NT2/D1 (cell line): ENCODE measurements around the gene EPHA6.

Experiments
- DNase-seq: peaks from one replicate; pipeline ENCODE4 v3.0.0-alpha.2; 2011; ENCODE audit warnings: low read depth, low spot score
- H3K27me3 ChIP-seq: 2 replicates; pipeline ENCODE4 v1.6.0; 2011; ENCODE audit warnings: mild to moderate bottlenecking; ENCODE audit not compliant: insufficient read length, insufficient read depth
- H3K36me3 ChIP-seq: 2 replicates; pipeline ENCODE4 v1.6.1; 2011; ENCODE audit warnings: mild to moderate bottlenecking, low read length, mixed read lengths; ENCODE audit not compliant: insufficient read depth, insufficient read length
- H3K4me1 ChIP-seq: 2 replicates; pipeline ENCODE4 v1.5.1; 2011; ENCODE audit not compliant: insufficient read depth, insufficient read length
- H3K4me3 ChIP-seq: 2 replicates; pipeline ENCODE4 v1.5.1; 2011; ENCODE audit warnings: low read depth; ENCODE audit not compliant: insufficient read length
- H3K9ac ChIP-seq: 2 replicates; pipeline ENCODE4 v1.6.0; 2011; ENCODE audit warnings: low read depth; ENCODE audit not compliant: insufficient read length
- H3K9me3 ChIP-seq: 2 replicates; pipeline ENCODE4 v1.5.1; 2011; ENCODE audit warnings: mild to moderate bottlenecking, low read length; ENCODE audit not compliant: insufficient read depth
- SUZ12 ChIP-seq: IDR thresholded peaks from 2 replicates; pipeline ENCODE4 v1.6.1; 2011; ENCODE audit not compliant: insufficient read length, insufficient read depth; ENCODE audit errors: extremely low read depth
- YY1 ChIP-seq: IDR thresholded peaks from 2 replicates; pipeline ENCODE4 v1.6.1; 2011; ENCODE audit not compliant: insufficient read length, insufficient read depth
- ZNF274 ChIP-seq: IDR thresholded peaks from 2 replicates; pipeline ENCODE4 v1.6.1; 2011; ENCODE audit warnings: mild to moderate bottlenecking, low read depth, low read length

Gene EPHA6

GRCh38 chr3:97029972-97030371, 215.6 kb downstream of the EPHA6 start:
- Histone ChIP-seq H3K36me3 (no peaks in the 10 kb centered on the region), H3K9me3 (no peaks in the 10 kb centered on the region), H3K27me3 (no peaks in the 10 kb centered on the region), H3K9ac (no peak overlapping the region), H3K4me1 (no peaks in the 10 kb centered on the region), H3K4me3 (no peak overlapping the region)
- no peak for DNase-seq
- TF ChIP-seq ZNF274 (no peak), YY1 (no peak), SUZ12 (no peak)

- Histone ChIP-seq H3K9me3 (no peaks in the 10 kb centered on the region), H3K27me3 (no peaks in the 10 kb centered on the region)
- no peak for DNase-seq
Observed at GRCh38 chr3:97037294-97037943, 223.0 kb downstream of the EPHA6 start.

GRCh38 chr3:97043411-97043810, 229.0 kb downstream of the EPHA6 start:
- Histone ChIP-seq H3K9ac (no peak overlapping the region), H3K4me1 (no peaks in the 10 kb centered on the region), H3K9me3 (no peaks in the 10 kb centered on the region), H3K36me3 (no peaks in the 10 kb centered on the region), H3K4me3 (no peak overlapping the region), H3K27me3 (no peaks in the 10 kb centered on the region)
- no peak for DNase-seq
- TF ChIP-seq ZNF274, result no peak
- TF ChIP-seq SUZ12, result no peak
- TF ChIP-seq YY1, result no peak

More at GRCh38 chr3:97037294-97037943, 223.0 kb downstream of the EPHA6 start:
- no peak overlapping the region for H3K9ac ChIP-seq
- H3K4me3 ChIP-seq, result no peak overlapping the region
- H3K4me1 ChIP-seq, result no peaks in the 10 kb centered on the region
- no peaks in the 10 kb centered on the region for H3K36me3 ChIP-seq
- TF ChIP-seq ZNF274 (no peak), SUZ12 (no peak), YY1 (no peak)

- no peak for TF ChIP-seq SUZ12
- Histone ChIP-seq H3K9ac (no peak overlapping the region), H3K4me3 (no peak overlapping the region), H3K36me3 (no peaks in the 10 kb centered on the region), H3K27me3 (no peaks in the 10 kb centered on the region), H3K9me3 (no peaks in the 10 kb centered on the region), H3K4me1 (no peaks in the 10 kb centered on the region)
- DNase-seq, result no peak
Observed at GRCh38 chr3:97057365-97057764, 243.0 kb downstream of the EPHA6 start.

GRCh38 chr3:97059168-97059567, 244.8 kb downstream of the EPHA6 start:
- Histone ChIP-seq H3K4me3 (no peak overlapping the region), H3K27me3 (no peaks in the 10 kb centered on the region), H3K4me1 (no peaks in the 10 kb centered on the region), H3K36me3 (no peaks in the 10 kb centered on the region), H3K9me3 (no peaks in the 10 kb centered on the region), H3K9ac (no peak overlapping the region)
- DNase-seq, result no peak
- TF ChIP-seq ZNF274, result no peak
- no peak for TF ChIP-seq SUZ12
- TF ChIP-seq YY1, result no peak

GRCh38 chr3:97066531-97066930, 252.1 kb downstream of the EPHA6 start:
- Histone ChIP-seq H3K4me1 (no peaks in the 10 kb centered on the region), H3K36me3 (no peaks in the 10 kb centered on the region), H3K4me3 (no peak overlapping the region), H3K27me3 (no peaks in the 10 kb centered on the region), H3K9me3 (no peaks in the 10 kb centered on the region), H3K9ac (no peak overlapping the region)
- DNase-seq, result no peak
- TF ChIP-seq SUZ12 (no peak), YY1 (no peak), ZNF274 (no peak)

- no peaks in the 10 kb centered on the region for H3K27me3 ChIP-seq
- no peaks in the 10 kb centered on the region for H3K9me3 ChIP-seq
- H3K9ac ChIP-seq, result no peak overlapping the region
- DNase-seq, result no peak
- H3K36me3 ChIP-seq, result no peaks in the 10 kb centered on the region
- H3K4me1 ChIP-seq, result no peaks in the 10 kb centered on the region
- no peak for TF ChIP-seq YY1
- no peak for TF ChIP-seq ZNF274
- TF ChIP-seq SUZ12, result no peak
- H3K4me3 ChIP-seq, result no peak overlapping the region
Observed at GRCh38 chr3:97070302-97070701, 255.9 kb downstream of the EPHA6 start.

GRCh38 chr3:97074546-97074945, 260.2 kb downstream of the EPHA6 start:
- H3K9me3 ChIP-seq, result no peaks in the 10 kb centered on the region
- no peak for TF ChIP-seq SUZ12
- TF ChIP-seq YY1, result no peak
- TF ChIP-seq ZNF274, result no peak
- H3K4me3 ChIP-seq, result no peak overlapping the region
- no peaks in the 10 kb centered on the region for H3K36me3 ChIP-seq
- H3K4me1 ChIP-seq, result no peaks in the 10 kb centered on the region
- no peak for DNase-seq
- no peak overlapping the region for H3K9ac ChIP-seq
- no peaks in the 10 kb centered on the region for H3K27me3 ChIP-seq
